Cardiac septum (tissue), 1 donor: Measurements from ENCODE around the gene REXO4. TPM values are rescaled to one million over a fixed set of nuclear protein-coding genes. Genes with fewer than 3 reads are reported as not detected.

Experiments
- DNase-seq: peaks from one replicate; pipeline ENCODE4 v3.0.0-alpha.2; 2020; ENCODE audit warnings: low spot score
- intact Hi-C: fragments of 100-400 bp; cut with DNase I; formaldehyde crosslinking; loops from one replicate; pipeline ENCODE4 v1.14.0; 2022
- long read RNA-seq: library from polyadenylated mRNA; unstranded; transcript quantifications from one replicate; pipeline ENCODE4 v2.0.0, GENCODE V29; 2021
- total RNA-seq: library from RNA; stranded (reverse); fragmentation: NEBNext Ultra II Directional; extraction: Animal tissue kit (Norgen Biotek cat#: 25700); gene quantifications from one replicate; pipeline ENCODE4 v1.2.1, GENCODE V29; 2021
- donor health status: DM: no; HTN: no; CAD: no.

The REXO4 gene, protein sequence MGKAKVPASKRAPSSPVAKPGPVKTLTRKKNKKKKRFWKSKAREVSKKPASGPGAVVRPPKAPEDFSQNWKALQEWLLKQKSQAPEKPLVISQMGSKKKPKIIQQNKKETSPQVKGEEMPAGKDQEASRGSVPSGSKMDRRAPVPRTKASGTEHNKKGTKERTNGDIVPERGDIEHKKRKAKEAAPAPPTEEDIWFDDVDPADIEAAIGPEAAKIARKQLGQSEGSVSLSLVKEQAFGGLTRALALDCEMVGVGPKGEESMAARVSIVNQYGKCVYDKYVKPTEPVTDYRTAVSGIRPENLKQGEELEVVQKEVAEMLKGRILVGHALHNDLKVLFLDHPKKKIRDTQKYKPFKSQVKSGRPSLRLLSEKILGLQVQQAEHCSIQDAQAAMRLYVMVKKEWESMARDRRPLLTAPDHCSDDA
- 12.2 TPM for total RNA-seq
- long read RNA-seq, transcript REXO4-202 (8 exons, 2,360 nt), result major isoform, 24 of 34 reads
- long read RNA-seq, partial matches to known transcripts, result 7 of 34 reads
- long read RNA-seq, other reads (novel, unspliced or antisense), result 3 of 34 reads

DNA sequence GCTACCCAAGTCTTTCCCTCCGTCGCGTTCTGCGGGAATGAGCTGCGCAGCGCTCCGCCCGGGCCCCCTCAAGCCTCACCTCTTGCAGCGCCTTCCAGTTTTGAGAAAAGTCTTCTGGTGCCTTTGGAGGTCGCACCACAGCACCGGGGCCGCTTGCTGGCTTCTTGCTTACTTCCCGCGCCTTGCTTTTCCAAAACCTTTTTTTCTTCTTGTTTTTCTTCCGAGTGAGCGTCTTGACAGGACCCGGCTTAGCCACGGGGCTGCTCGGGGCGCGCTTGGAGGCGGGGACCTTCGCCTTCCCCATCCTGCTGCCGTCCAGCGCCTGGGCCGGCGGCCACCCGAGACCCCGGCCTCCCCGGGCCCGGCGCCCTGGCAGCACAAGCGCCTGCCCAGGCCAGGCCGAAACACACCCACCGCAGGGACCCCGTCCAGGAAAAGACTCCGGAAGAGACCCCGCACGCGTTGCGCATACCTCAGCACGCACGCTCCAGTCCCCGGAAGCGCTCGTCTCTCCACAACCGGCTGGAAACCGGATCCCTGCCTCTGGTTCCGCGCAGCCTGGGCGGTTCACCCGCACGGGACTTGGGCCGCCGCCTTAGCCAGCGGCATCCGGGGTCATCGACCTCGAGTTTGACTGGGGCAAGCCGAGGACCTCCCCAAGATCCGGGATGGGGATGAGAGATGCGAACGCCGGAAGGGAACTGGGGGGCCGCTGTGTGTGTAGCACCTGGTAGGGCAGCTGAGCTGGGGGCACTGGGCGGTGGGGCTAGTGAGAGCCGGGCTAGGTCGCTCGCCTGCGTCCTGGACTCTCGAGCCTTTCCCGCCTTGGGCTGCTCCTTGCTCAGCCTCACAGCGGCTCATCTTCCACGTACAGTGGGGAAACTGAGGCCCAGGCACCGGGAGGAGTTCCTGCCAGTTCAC is at the start of gene REXO4:
TSS of gene REXO4 (minus strand) at position 470 of the 921 bp plus-strand sequence. CDS start at position 304, 166 bp downstream.
- intact Hi-C loops, result loop anchor here (5.0 kb wide), 3 partner anchors 40 to 80 kb away; partner anchors contain the start of genes CACFD1 and SURF6
- peak; percentile 86 for DNase-seq

DNA sequence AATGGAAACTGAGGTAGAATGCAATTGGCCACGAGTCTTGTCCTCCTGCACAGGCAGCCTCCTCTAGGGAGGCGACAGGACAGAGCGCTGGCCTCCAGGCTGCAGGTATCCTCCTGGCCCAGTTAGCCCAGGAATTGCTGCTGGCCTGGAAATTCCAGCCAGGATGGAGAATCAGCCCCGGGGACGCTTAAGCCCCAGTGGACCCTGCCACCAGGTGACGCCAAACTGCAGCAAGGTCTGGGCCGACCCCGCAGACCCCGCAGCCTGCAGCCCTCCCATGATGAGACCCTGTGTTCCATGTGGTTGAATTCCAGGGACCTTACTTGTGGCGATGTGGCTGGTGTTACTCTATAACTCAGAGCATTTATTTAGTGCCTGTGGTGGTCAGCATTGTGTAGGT is 49.3 kb upstream of the REXO4 start:
- DNase-seq, result no peak

DNA sequence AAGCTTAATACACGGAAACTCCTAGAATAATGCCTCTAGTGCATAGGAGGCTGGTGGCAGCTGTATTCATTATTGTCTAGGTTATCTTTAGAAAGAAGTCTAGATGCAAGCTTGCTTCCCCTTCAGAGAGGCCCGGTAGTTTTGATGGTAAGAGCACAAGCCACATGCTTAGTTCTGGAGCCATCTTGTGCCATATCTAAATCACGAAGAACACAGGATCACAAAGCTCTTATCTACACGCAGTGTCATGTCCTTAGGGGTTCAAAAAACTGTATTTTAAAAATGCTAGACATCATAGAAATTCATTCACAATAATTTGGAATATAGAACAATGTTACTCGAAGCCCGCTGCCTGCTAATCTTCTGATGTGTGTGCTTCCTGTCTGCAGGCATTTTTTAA is 48.2 kb upstream of the REXO4 start:
- intact Hi-C loops, result no loop called here
- DNase-seq, result no peak

More for the DNA sequence above, 49.3 kb upstream of the REXO4 start:
- intact Hi-C loops, result no loop called here

DNA sequence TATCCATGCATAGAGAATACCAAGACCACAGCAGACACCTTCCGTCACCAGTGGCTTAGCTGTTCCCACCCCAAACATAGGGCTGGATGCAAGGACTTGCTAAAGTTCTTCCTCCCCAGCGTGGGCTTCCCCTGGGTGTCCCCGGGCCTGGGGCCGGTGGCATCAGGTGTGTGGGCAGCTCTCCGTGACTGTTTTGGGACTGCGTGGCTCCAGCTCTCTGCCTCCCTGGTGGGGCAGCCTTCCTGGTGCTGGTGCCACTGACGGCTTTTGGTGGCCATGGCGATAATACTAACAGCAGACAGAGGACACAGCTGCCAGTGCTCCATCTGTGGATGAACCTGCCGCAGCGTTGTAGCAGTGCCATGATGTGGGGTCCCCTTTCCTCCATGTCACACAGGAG is 46.8 kb upstream of the REXO4 start:
- DNase-seq, result no peak
- intact Hi-C loops, result no loop called here

DNA sequence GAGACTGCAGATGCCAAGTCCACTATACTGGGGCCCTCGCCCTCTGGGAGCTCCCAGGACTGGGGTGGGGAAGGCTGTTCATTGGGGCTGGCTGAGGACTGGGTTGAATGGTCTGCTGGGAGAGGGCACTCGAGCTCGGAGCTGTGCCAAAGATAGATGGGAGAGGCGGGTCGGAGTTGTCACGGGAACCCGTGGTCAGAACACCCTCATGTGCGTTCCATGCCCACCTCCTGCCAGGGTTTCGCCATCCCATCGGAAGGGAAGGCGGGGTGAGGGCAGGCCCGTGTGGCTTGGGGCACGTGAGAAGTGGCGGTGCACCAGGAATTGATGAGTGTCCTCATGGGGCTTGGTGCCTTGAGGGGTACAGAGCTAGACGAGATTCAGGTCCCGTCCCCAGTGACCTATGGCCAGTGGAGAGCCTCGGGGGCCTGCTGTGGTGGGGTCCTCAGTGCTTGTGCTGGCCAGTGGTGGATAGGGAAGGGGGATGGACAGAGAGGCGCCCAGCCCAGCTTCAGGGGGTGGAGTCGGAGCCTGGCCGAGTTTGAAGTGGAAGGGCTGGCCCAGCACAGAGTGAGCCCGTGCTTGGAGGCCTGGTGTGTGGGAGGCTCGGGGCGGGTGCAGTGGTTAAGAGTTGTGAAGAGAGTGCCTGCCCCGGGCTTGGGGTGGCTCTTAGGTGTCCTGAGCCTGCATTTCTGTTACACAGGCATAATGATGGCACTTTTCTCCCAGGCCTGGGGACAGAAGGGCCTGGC is 46.2 kb upstream of the REXO4 start:
- intact Hi-C loops, result no loop called here
- no peak for DNase-seq

DNA sequence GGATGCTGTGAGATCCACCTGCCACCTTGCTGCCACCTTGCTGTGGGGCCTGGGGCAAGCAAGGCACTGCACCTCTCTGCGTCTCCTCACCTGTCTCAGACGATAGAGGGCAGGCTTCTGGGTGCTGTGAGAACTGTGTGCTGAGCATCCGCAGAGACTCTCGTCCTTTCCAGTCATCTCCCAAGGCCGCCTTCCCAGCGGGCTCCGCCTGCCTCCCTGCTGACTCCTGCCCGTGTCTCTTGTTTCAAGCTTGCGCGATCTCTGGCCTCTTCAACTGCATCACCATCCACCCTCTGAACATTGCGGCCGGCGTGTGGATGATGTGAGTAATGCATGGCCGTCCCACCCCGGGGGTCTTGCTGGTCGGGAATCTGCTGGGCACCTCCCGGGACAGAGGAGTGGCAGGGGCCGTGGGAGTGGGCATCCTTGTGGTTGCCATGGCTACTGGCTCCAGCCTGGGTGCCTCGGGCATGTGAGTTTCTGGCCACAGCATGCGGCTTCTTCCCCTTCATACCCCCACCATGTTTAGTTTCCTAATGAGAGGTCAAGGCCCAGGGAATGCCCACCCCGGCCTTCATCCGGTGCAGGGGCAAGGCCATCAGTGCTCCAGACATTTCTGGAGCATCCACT is 45.5 kb upstream of the REXO4 start:
- DNase-seq, result no peak
- intact Hi-C loops, result no loop called here

DNA sequence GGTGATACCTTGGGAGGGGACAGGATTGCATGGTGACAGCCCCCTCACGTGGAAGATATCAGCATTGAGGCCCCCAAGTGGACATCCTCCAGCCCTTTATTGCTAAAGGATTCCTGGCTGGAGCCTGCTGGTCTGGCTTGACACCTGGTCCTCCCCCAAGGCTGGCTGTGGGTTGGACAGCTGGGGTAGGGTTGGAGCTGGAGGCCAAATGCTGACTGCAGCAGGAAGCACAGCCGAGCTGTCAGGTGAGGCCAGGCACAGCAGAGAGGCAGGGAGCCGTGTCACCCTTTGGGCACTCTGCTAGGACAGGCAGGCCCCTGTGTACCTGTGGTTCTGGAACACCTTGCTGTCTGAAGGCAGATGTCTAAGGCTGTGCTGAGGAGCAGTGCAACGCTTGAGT is 44.2 kb upstream of the REXO4 start:
- intact Hi-C loops, result no loop called here
- no peak for DNase-seq

DNA sequence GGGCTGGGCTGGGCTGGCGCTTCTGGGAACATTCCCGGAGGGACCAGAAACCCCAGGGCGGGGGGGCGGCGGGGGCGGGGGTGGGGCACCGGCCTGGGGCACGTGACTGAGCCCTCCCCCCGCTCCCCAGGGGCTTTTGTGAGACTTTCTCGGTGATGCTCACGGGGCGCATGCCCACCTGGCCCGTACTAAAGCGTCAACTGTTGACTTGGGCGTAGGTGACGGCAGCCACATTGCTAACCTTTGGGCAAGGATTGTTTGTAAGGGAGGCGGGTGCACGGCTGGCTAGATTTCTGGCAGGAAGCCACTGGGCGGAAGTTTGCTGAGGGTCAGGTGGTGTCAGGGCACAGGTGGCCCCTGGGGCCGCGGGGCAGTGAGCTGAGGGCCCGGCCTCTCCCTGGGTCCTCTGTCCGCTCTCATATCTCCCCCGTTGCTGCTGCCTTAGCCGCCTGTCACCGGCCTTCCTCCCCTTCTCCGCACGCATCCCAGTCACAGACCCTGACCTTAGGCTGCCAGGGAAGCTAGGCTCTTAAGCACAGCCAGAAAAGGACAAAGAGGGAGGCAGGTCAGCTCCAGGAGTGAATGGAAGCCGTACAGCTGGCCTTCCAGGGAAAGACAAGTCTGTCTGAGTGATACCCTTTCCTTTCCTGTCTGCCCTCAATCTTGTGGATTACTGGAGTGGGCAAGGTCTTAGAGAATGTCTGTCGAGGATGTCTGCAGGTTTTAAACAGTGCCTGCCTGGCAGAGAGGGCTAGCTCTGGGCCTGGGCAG is 42.8 kb upstream of the REXO4 start:
- DNase-seq, result no peak
- intact Hi-C loops, result no loop called here

DNA sequence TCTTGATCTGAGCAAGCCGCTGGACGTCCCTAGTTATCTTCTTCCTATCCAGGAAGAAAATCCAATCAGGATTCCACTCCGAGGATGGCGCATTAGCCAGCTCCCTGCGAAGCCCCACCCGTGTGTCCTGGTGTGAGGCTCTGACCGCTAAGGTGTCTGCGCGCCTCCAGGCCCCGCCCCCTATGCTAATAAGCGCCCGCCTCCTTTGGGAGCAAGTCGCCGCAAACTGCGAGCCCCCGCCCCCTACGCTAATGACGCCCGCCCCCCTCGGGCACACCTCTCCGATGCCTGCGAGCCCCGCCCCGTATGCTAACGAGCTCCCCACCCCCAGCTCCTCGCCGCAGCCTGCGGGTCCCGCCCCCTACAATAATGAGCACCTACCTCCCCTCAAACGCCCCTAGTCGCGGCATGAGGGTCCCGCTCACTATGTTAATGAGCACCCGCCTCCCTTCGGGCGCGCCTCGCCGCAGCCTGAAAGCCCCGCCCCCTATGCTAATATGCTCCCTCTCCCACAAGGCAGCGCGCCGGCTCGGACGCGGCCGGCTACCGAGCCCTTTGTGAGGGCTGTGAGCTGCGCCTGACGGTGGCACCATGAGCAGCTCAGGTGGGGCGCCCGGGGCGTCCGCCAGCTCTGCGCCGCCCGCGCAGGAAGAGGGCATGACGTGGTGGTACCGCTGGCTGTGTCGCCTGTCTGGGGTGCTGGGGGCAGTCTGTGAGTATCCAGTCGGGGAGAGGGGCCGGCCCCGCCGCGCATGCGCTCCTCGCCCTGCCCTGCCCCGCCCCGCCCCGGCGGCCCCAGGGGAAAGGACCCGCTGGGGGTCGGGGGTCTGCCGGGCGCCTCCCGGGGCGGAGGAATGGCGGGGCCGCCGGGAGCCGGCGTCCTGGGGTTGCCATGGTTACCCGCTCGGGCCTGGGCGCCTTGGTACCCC is 41.9 kb upstream of the REXO4 start, which contains the start of gene CACFD1:
TSS of gene CACFD1 (plus strand) at position 503 of the 929 bp plus-strand sequence. CDS start at position 592, 89 bp downstream.
- intact Hi-C loops, result loop anchor here (5.0 kb wide), 1 partner anchor 42 kb away; the partner anchor contains the start of gene REXO4
- DNase-seq, result peak; percentile 98

DNA sequence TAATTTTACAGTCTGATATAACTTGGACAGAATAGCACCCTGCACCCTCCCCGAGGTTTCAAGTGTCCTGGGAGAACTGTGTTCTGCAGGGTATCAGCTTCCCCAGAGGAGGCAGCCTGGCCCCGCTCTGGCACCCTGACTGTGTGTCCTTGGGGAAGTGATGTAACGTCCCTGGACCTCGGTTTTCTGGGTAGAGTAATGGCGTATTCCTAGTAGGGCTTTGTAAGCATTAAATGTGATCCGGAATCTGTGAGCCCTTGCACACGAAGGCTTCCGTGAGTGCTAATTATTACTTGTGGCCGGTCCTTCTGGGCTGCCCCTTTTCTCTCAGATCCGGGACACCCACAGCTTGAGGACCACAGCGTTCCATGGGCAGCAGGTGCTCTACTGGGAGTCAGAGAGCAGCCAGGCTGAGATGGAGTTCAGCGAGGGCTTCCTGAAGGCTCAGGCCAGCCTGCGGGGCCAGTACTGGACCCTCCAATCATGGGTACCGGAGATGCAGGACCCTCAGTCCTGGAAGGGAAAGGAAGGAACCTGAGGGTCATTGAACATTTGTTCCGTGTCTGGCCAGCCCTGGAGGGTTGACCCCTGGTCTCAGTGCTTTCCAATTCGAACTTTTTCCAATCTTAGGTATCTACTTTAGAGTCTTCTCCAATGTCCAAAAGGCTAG is 41.0 kb upstream of the REXO4 start:
- no peak for DNase-seq
- intact Hi-C loops, result loop anchor here (5.0 kb wide), 1 partner anchor 41 kb away; the partner anchor contains the start of gene REXO4

DNA sequence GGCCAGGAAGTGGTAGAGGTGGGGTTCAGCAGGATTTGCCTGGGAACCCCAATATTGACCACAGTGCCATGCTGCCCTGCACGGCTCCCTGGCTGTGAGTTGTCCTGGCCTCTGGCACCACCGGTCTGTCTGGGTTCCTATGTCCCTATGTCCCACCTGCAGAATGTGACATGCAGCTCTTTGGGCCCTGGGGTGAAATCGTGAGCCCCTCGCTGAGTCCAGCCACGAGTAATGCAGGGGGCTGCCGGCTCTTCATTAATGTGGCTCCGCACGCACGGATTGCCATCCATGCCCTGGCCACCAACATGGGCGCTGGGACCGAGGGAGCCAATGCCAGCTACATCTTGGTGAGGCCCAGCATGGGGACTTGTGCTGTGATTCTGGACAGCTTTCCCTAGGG is 39.9 kb upstream of the REXO4 start:
- intact Hi-C loops, result loop anchor here (5.0 kb wide), 1 partner anchor 40 kb away; the partner anchor contains the start of gene REXO4
- DNase-seq, result no peak

DNA sequence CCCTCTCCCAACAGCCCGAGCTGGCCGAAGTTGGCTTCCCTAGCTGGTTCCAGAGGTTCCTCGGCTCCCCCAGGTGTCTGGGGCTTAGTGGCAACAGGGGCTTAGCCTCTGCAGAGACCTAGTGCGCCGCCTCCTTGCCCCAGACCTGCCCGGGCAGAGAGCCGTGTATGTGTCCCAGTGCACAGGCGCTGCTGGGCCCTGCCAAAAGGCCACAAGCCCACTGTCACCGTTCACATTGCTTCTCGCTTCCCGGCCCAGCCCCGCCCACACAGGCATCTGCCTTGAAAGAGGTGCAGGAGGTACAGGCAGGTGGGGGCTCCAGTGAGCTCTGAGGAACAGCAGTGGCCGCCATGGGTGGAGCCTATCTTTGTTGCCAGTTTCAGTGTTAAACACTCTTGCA is 39.4 kb upstream of the REXO4 start:
- DNase-seq, result no peak
- intact Hi-C loops, result loop anchor here (5.0 kb wide), 1 partner anchor 40 kb away; the partner anchor contains the start of gene REXO4

DNA sequence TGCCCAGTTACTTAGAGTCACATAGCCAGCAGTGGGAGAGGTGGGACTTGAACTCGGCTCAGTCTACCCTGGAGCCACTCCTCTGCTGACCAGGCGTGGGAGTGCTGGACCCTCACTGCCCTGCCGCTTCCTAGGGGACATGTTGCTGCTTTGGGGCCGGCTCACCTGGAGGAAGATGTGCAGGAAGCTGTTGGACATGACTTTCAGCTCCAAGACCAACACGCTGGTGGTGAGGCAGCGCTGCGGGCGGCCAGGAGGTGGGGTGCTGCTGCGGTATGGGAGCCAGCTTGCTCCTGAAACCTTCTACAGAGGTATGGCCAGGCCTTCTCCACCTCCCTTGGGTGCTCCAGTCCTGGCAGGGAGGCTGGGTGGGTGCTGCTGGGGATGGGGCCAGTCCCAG is 38.6 kb upstream of the REXO4 start:
- intact Hi-C loops, result loop anchor here (5.0 kb wide), 1 partner anchor 39 kb away; the partner anchor contains the start of gene REXO4
- DNase-seq, result no peak

DNA sequence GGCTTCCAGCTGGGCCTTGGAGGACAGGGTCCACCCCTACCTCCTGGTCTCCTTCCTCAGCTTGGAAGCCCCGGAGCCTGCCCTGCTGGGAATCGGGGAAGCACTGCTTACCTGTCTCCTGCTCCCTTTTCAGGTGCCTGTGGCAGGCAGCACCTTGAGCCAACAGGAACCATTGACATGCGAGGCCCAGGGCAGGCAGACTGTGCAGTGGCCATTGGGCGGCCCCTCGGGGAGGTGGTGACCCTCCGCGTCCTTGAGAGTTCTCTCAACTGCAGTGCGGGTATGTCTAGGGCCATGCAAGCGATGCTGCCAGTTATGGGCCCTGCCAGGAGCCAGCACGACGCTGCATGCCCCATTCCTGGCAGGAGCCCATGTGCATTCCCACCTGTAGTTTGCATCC is 38.1 kb upstream of the REXO4 start:
- intact Hi-C loops, result loop anchor here (5.0 kb wide), 1 partner anchor 39 kb away; the partner anchor contains the start of gene REXO4
- no peak for DNase-seq

DNA sequence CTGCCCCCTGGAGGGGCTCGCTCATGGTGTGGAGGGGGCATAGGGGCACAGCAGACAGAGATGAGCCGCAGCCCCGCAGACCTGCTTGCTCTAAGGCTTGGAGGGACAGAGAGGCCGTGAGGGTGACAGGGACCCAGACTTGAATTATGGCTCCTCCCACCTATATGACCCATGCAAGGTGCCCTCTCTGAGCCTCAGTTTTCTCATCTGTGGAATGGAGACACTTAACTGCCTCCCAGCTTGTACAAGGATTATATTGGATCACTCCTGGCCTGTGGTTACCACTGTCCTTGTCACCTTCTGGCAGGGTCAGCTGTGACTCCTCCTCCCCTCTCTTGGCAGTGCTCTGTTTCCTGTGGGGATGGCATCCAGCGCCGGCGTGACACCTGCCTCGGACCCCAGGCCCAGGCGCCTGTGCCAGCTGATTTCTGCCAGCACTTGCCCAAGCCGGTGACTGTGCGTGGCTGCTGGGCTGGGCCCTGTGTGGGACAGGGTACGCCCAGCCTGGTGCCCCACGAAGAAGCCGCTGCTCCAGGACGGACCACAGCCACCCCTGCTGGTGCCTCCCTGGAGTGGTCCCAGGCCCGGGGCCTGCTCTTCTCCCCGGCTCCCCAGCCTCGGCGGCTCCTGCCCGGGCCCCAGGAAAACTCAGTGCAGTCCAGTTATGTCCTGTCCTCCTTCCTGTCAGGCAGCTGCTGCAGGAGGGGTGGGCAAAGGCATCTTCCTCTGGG is 37.3 kb upstream of the REXO4 start:
- no peak for DNase-seq
- intact Hi-C loops, result loop anchor here (5.0 kb wide), 1 partner anchor 38 kb away; the partner anchor contains the start of gene REXO4
